Sigmoid colon (tissue), 7 donors: ENCODE measurements around the gene PRDM16. TPM values are rescaled to one million over a fixed set of nuclear protein-coding genes. Genes with fewer than 3 reads are reported as not detected.

Experiments
- DNase-seq: peaks from one replicate; pipeline ENCODE4 v3.0.0-alpha.2; 2019
- H3K27ac ChIP-seq, 4 donors: fragments of 200-600 bp; sonication (generic); one replicate each; pipeline ENCODE4 v1.5.1; 2016 to 2019; ENCODE audit warnings: mild to moderate bottlenecking in 1 of 4
- H3K27me3 ChIP-seq, 3 donors: fragments of 200-600 bp; sonication (generic); one replicate each; pipeline ENCODE4 v1.5.1; 2019; ENCODE audit warnings: mild to moderate bottlenecking in 1 of 3
- H3K36me3 ChIP-seq, 4 donors: fragments of 200-600 bp; sonication (generic); one replicate each; pipeline ENCODE4 v1.5.1; 2016 to 2019
- H3K4me1 ChIP-seq, 4 donors: fragments of 200-600 bp; sonication (generic); one replicate each; pipeline ENCODE4 v1.5.1; 2017 to 2019
- H3K4me3 ChIP-seq, 4 donors: fragments of 200-600 bp; sonication (generic); one replicate each; pipeline ENCODE4 v1.5.1; 2017 to 2019; ENCODE audit warnings: mild to moderate bottlenecking in 2 of 4, moderate library complexity in 1 of 4
- H3K9me3 ChIP-seq, 4 donors: fragments of 200-600 bp in 3 of 4; sonication (generic) in 3 of 4; one replicate each; pipeline versions ENCODE4 v1.5.1 to v1.6.1; 2013 to 2019
- EP300 ChIP-seq, 4 donors: sonication (generic); formaldehyde crosslinking; IDR thresholded peaks; one replicate each; pipeline ENCODE4 v1.6.1; 2017; ENCODE audit warnings: antibody characterized with exemption in 4 of 4
- POLR2A ChIP-seq, 2 donors: fragments of 450-650 bp; IDR thresholded peaks; one replicate each; pipeline ENCODE4 v1.6.1; 2016; ENCODE audit warnings: antibody characterized with exemption in 2 of 2, mild to moderate bottlenecking in 2 of 2, moderate library complexity in 2 of 2
- POLR2AphosphoS5 ChIP-seq, 4 donors: sonication (generic); formaldehyde crosslinking; IDR thresholded peaks; one replicate each; pipeline ENCODE4 v1.6.1; 2017; ENCODE audit warnings: antibody characterized with exemption in 4 of 4
- WGBS, 2 donors: extraction: QIAGEN DNeasy Blood & Tissue Kit; methylation state at CpG; one replicate each; pipeline ENCODE4 v1.1.7; 2013; 5-methylcytosine and 5-hydroxymethylcytosine counted together
- intact Hi-C: fragments of 100-400 bp; cut with DNase I; formaldehyde crosslinking; loops from one replicate; pipeline ENCODE4 v1.15.1; 2023
- polyA plus RNA-seq, 3 donors: library from polyadenylated mRNA; stranded (reverse); fragments of 200-250 nt; gene quantifications; one replicate each; pipeline ENCODE4 v1.2.3, GENCODE V29; 2013
- total RNA-seq, 4 donors: library from RNA; depleted of rRNA; stranded (reverse); fragments of >200 nt; gene quantifications; one replicate each; pipeline ENCODE4 v1.1.0, GENCODE V29; 2016
- TF ChIP-seq, protein P1 (sequence below), 4 experiments: fragments of 450-650 bp in 3 of 4; fragments of 200-600 bp in 1 of 4; IDR thresholded peaks; one replicate each; pipeline ENCODE4 v1.5.1; 2016 to 2019; ENCODE audit warnings: antibody characterized with exemption in 4 of 4, mild to moderate bottlenecking in 3 of 4, moderate library complexity in 2 of 4
- donor health status: healthy with polysubstance abuse.
- donor health status: Bipolar disorder and iron deficiency.
- donor health status: healthy.

The PRDM16 gene
- total and polyA plus RNA-seq, 7 donors = under 0.01 to 1.7 (median 0.49) TPM

DNA sequence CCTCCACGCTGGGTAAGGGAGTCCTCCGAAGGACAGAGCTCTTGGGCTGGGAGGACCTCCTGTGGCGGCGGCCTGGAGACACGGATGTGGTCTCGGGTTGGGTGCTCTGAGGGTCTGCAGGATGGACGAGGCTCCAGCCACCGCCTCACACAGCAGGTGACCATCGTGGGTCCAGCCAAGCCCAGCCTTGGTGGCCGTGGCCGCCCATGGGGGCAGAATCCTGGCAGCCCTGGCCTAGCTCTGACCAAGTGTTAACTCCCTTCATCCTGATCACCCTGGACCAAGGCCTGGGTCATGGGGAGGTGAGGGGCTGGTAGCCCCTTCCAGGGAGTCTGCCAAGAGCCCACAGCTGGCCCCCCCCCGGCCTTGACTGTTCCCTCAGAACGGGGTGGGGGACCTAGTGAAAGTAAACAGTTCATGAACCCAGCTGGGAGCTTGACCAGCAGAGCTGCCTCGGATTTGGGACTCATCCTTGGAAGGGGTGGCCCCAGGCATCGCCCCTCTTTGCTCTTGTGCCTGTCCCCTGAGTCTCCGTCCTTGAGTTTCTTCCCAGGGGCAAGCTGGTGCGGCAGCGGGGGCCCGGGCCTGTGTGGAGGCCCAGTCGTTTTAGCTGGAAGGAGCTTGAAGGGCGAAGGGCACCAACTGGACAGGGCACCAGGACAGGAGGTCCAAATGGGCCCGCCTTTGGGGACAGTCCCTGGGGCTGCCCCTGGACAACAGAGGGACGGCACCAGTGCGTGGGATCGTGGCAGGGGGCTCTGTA lies 403.3 kb downstream of the PRDM16 start:
- 81 to 84% methylated on average over 25 of the region's 25 CpGs for WGBS, 2 donors

DNA sequence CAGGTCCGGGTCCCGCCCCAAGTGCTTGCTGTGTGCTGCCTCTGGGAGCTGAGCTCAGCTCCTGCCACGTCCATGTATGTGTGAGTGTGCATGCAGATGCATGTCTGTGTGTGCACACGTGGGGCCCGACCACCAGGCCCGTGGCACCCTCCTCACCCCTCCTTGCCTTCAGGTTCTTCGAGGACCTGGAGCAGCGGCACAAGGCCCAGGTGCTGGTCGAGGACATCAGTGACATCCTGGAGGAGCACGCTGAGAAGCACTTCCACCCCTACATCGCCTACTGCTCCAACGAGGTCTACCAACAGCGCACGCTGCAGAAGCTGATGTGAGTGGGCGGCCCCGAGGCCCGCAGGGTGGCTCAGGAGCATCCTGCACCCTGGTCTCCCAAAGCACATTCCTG lies 403.9 kb downstream of the PRDM16 start:
- H3K27ac ChIP-seq = no peak overlapping the region
- H3K9me3 ChIP-seq = no peaks in the 10 kb centered on the region
- H3K27me3 ChIP-seq = peaks cover 0 to 34% (median 0%) of the 10 kb centered on the region in 3 donors
- TF ChIP-seq POLR2A (IDR thresholded peaks at IDR 0.05) (no peak), POLR2AphosphoS5 (IDR thresholded peaks at IDR 0.05) (no peak), EP300 (IDR thresholded peaks at IDR 0.05) (no peak)
- TF ChIP-seq, protein P1, sequence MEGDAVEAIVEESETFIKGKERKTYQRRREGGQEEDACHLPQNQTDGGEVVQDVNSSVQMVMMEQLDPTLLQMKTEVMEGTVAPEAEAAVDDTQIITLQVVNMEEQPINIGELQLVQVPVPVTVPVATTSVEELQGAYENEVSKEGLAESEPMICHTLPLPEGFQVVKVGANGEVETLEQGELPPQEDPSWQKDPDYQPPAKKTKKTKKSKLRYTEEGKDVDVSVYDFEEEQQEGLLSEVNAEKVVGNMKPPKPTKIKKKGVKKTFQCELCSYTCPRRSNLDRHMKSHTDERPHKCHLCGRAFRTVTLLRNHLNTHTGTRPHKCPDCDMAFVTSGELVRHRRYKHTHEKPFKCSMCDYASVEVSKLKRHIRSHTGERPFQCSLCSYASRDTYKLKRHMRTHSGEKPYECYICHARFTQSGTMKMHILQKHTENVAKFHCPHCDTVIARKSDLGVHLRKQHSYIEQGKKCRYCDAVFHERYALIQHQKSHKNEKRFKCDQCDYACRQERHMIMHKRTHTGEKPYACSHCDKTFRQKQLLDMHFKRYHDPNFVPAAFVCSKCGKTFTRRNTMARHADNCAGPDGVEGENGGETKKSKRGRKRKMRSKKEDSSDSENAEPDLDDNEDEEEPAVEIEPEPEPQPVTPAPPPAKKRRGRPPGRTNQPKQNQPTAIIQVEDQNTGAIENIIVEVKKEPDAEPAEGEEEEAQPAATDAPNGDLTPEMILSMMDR (IDR thresholded peaks at IDR 0.05) = no peak
- no peak overlapping the region for H3K4me3 ChIP-seq
- 91 to 92% methylated on average over 17 of the region's 17 CpGs for WGBS, 2 donors
- DNase-seq = no peak
- H3K36me3 ChIP-seq = no peaks in the 10 kb centered on the region
- intact Hi-C loops = no loop called here
- H3K4me1 ChIP-seq = peaks cover 0 to 9% (median 3%) of the 10 kb centered on the region in 4 donors

More for the DNA sequence above, 403.3 kb downstream of the PRDM16 start:
- TF ChIP-seq POLR2A (IDR thresholded peaks at IDR 0.05) (no peak), EP300 (IDR thresholded peaks at IDR 0.05) (no peak), POLR2AphosphoS5 (IDR thresholded peaks at IDR 0.05) (no peak)
- TF ChIP-seq, protein P1 (IDR thresholded peaks at IDR 0.05) = no peak
- Histone ChIP-seq H3K36me3 (no peaks in the 10 kb centered on the region), H3K4me1 (peaks cover 0 to 9% (median 3%) of the 10 kb centered on the region in 4 donors), H3K4me3 (no peak overlapping the region), H3K9me3 (no peaks in the 10 kb centered on the region), H3K27me3 (peaks cover 0 to 40% (median 0%) of the 10 kb centered on the region in 3 donors), H3K27ac (no peak overlapping the region)
- no peak for DNase-seq
- intact Hi-C loops = no loop called here

DNA sequence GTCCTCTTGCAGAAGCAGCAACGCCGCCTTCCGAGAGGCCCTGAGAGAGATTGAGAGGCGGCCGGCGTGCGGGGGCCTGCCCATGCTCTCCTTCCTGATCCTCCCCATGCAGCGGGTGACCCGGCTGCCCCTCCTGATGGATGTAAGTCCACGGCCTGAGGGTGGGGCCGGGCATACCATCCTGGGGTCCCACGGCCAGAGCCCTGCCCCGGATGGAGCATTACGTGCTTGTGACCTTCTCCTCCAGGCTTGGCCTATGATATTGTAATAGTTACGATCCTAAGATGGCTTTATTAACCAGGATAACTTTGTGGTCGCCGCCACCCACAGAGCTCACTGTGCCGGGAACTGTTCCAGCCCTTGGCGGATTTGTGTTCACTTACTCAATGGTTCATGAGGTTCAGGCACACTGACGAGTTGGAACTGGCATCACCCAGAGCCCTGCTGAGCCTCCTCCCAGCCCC lies 404.4 kb downstream of the PRDM16 start:
- peaks cover 0 to 33% (median 0%) of the 10 kb centered on the region in 3 donors for H3K27me3 ChIP-seq

DNA sequence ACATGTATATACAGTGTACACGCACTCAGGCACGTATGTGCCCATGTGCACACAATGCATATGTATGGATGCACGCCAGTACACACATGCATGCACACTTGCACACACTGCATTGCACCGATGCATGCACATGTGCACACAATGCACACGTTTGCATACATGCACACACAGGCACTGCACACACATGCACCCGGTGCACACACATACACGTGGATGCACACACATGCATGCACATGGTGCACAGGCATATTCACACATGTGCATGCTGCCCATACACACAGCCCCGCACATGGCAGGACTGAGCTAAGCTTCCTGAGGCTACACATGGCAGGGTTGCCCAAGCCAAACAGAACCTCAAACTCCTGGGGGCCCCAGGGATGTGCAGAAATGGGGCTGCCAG lies 405.0 kb downstream of the PRDM16 start:
- no peaks in the 10 kb centered on the region for H3K36me3 ChIP-seq
- H3K9me3 ChIP-seq = no peaks in the 10 kb centered on the region
- DNase-seq = no peak
- intact Hi-C loops = no loop called here
- peaks cover 0 to 29% (median 0%) of the 10 kb centered on the region in 3 donors for H3K27me3 ChIP-seq
- no peak overlapping the region for H3K27ac ChIP-seq
- 95% methylated on average over 8 of the region's 8 CpGs for WGBS, 2 donors
- H3K4me3 ChIP-seq = no peak overlapping the region
- peaks cover 0 to 9% (median 3%) of the 10 kb centered on the region in 4 donors for H3K4me1 ChIP-seq
- TF ChIP-seq, protein P1 (IDR thresholded peaks at IDR 0.05) = no peak
- no peak for TF ChIP-seq EP300 (IDR thresholded peaks at IDR 0.05)
- no peak for TF ChIP-seq POLR2AphosphoS5 (IDR thresholded peaks at IDR 0.05)
- TF ChIP-seq POLR2A (IDR thresholded peaks at IDR 0.05) = no peak

More for the DNA sequence above, 404.4 kb downstream of the PRDM16 start:
- no peak for DNase-seq
- Histone ChIP-seq H3K4me1 (peaks cover 0 to 9% (median 3%) of the 10 kb centered on the region in 4 donors), H3K27ac (no peak overlapping the region), H3K4me3 (no peak overlapping the region), H3K9me3 (no peaks in the 10 kb centered on the region), H3K36me3 (no peaks in the 10 kb centered on the region)
- WGBS, 2 donors = 79 to 82% methylated on average over 20 of the region's 20 CpGs
- intact Hi-C loops = no loop called here
- no peak for TF ChIP-seq POLR2A (IDR thresholded peaks at IDR 0.05)
- no peak for TF ChIP-seq EP300 (IDR thresholded peaks at IDR 0.05)
- TF ChIP-seq, protein P1 (IDR thresholded peaks at IDR 0.05) = no peak
- TF ChIP-seq POLR2AphosphoS5 (IDR thresholded peaks at IDR 0.05) = no peak
